ENCODE data around the gene PYCARD.
"Not testable (repeated sequence)": the region's sequence is repeated elsewhere in the genome, so short reads cannot be mapped to it uniquely, and the experiment has no call there.

The PYCARD gene

GRCh38 chr16:31214708-31215286 is 12.2 kb upstream of the PYCARD start:
- no peak for DNase-seq

- DNase-seq, result no peak
Measured at GRCh38 chr16:31213877-31214707, 11.5 kb upstream of the PYCARD start, which contains the start of gene TRIM72. TRIM72 (plus strand) TSS chr16:31214119; CDS start chr16:31214739, 620 bp downstream.

- DNase-seq, result no peak
Measured at GRCh38 chr16:31213342-31213741, 10.8 kb upstream of the PYCARD start.

- DNase-seq, result no peak
Measured at GRCh38 chr16:31206776-31207175, 4.2 kb upstream of the PYCARD start.

GRCh38 chr16:31204871-31205666 is 2.5 kb upstream of the PYCARD start:
- no peak for DNase-seq

- no peak for DNase-seq
Measured at GRCh38 chr16:31201582-31202413, 762 bp downstream of the PYCARD start.

GRCh38 chr16:31200821-31201568 is 1.6 kb downstream of the PYCARD start:
- DNase-seq, result no peak

- not testable (repeated sequence) for DNase-seq
Measured at GRCh38 chr16:31200111-31200510, 2.4 kb downstream of the PYCARD start.

- DNase-seq, result no peak
Measured at GRCh38 chr16:31199430-31200041, 3.0 kb downstream of the PYCARD start.

GRCh38 chr16:31198207-31198882 is 4.2 kb downstream of the PYCARD start:
- no peak for DNase-seq

- no peak for DNase-seq
Measured at GRCh38 chr16:31196324-31197088, 6.1 kb downstream of the PYCARD start.

- DNase-seq, result not testable (repeated sequence)
Measured at GRCh38 chr16:31195861-31196260, 6.7 kb downstream of the PYCARD start.

- DNase-seq, result no peak
Measured at GRCh38 chr16:31194898-31195297, 7.7 kb downstream of the PYCARD start.

GRCh38 chr16:31193874-31194273 is 8.7 kb downstream of the PYCARD start:
- DNase-seq, result no peak

GRCh38 chr16:31192856-31193642 is 9.5 kb downstream of the PYCARD start:
- DNase-seq, result no peak

GRCh38 chr16:31191697-31192428 is 10.7 kb downstream of the PYCARD start:
- no peak for DNase-seq

GRCh38 chr16:31190818-31191444 is 11.6 kb downstream of the PYCARD start:
- no peak for DNase-seq

- DNase-seq, result no peak
Measured at GRCh38 chr16:31190061-31190460, 12.5 kb downstream of the PYCARD start.

Data from NCI-H1048 (cell line).